Pancreas (tissue), 10 donors: ENCODE results near the gene TUBGCP3. TPM values are rescaled to one million over a fixed set of nuclear protein-coding genes. Genes with fewer than 3 reads are reported as not detected.

ENCODE experiments used
- ATAC-seq, 4 donors: fragments of 200-7000 bp; cut with Tn5 transposase; one replicate each; pipeline versions ENCODE4 v1.8.0 to v1.9.1; 2020; ENCODE audit warnings: mild to moderate bottlenecking in 4 of 4, moderate library complexity in 4 of 4
- DNase-seq, 6 donors: peaks; one replicate each; pipeline ENCODE4 v3.0.0-alpha.2; 2020
- FAIRE-seq: peaks from 2 replicates; lab custom pipeline; 2012; peaks lifted over from hg19 to GRCh38; lab: Jason Lieb, UNC
- H3K27ac ChIP-seq, 4 donors: fragments of 200-600 bp; sonication (generic); 1 replicate in 3 of 4; 2 replicates in 1 of 4; pipeline versions ENCODE4 v1.5.0 to v1.8.0; 2020
- H3K27me3 ChIP-seq, 4 donors: fragments of 200-600 bp; one replicate each; pipeline ENCODE4 v1.8.0; 2021
- H3K36me3 ChIP-seq, 3 donors: fragments of 200-600 bp; sonication (generic) in 1 of 3; one replicate each; pipeline versions ENCODE4 v1.5.0 to v1.8.0; 2020 to 2021
- H3K4me1 ChIP-seq, 3 donors: fragments of 200-600 bp; one replicate each; pipeline ENCODE4 v1.8.0; 2021
- H3K4me3 ChIP-seq, 4 donors: fragments of 200-600 bp; sonication (generic) in 2 of 4; one replicate each; pipeline versions ENCODE4 v1.5.0 to v1.8.0; 2020 to 2021
- H3K9me3 ChIP-seq, 4 donors: fragments of 200-600 bp; one replicate each; pipeline ENCODE4 v1.8.0; 2021
- WGBS, 2 donors: extraction: QIAGEN DNeasy Blood & Tissue Kit; methylation state at CpG; one replicate each; pipeline ENCODE4 v1.1.7; 2013; 5-methylcytosine and 5-hydroxymethylcytosine counted together
- intact Hi-C, 3 donors: fragments of 100-400 bp; cut with DNase I; formaldehyde crosslinking; loops; one replicate each; pipeline versions ENCODE4 v1.11.1 to v1.14.2; 2022
- polyA plus RNA-seq, 2 donors: library from polyadenylated mRNA; stranded (reverse); fragments of 200-250 nt; gene quantifications; one replicate each; pipeline ENCODE4 v1.2.3, GENCODE V29; 2013
- total RNA-seq, 6 donors: library from RNA; stranded (reverse); fragmentation: NEBNext Ultra II Directional in 4 of 6; extraction: Animal tissue kit (Norgen Biotek cat#: 25700) in 4 of 6; gene quantifications; one replicate each; pipeline versions ENCODE4 v1.2.1 to v1.2.4, GENCODE V29; 2021 to 2023
- TF ChIP-seq, protein P1 (sequence below), 4 donors: fragments of 200-600 bp; sonication (generic) in 3 of 4; IDR thresholded peaks; one replicate each; pipeline versions ENCODE4 v1.5.0 to v1.8.0; 2021; ENCODE audit warnings: antibody characterized with exemption in 4 of 4
- donor health status: healthy with polysubstance abuse.
- donor health status: DM: no; HTN: no; CAD: no; lungs with moderate emphysema.
- donor health status: DM: no; HTN: no; CAD: no.
- donor health status: control.
- donor health status: control.
- donor health status: Bipolar disorder and iron deficiency.
- donor health status: DM: yes; HTN: yes; CAD: no.
- donor health status: DM: no; HTN: no; CAD: no.
- donor health status: DM: no; HTN: no; CAD: no.
- donor health status: DM: yes; HTN: yes; CAD: no.

The TUBGCP3 gene
- total and polyA plus RNA-seq, 8 donors = 6.3 to 20.2 (median 12.6) TPM

DNA sequence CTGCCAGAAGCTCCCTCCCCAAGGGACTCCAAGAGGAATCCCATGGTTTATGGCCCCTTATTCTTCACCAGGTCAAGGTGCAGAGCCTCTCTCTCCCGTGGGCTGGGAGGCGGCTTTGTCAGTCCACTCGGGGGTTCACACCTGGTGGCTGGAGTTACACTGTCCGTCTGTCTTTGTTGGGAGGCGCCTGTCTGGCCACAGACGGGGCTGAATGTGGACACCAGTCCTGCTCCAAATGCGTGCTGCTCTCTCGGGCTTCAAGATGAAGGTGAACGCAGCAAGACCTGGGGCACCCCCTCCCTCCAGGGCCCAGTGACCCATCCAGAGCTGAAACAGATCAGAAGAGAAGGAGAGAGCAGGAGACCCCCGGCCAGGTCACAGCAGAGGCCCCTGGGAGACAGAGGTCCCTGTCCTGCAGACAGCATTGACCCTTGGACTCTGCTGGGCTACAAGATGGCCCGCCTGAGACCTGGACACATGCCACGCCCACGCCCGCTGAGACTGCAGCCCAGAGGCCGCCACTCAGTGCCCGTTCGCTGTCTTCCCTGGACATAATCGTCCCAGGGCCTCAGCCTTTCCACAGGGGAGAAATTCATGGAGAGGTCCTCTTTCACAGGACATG, 29.9 kb upstream of the TUBGCP3 start:
- Histone ChIP-seq H3K4me3 (no peak overlapping the region), H3K36me3 (no peaks in the 10 kb centered on the region), H3K27me3 (no peaks in the 10 kb centered on the region), H3K27ac (no peak overlapping the region), H3K9me3 (no peaks in the 10 kb centered on the region), H3K4me1 (no peaks in the 10 kb centered on the region)
- intact Hi-C loops = loop anchor here in 1 of 3 donors (10.0 kb wide), 1 partner anchor 1143 kb away; no protein-coding TSS in a partner anchor
- DNase-seq (no peak), ATAC-seq (no peak), FAIRE-seq (no peak)
- 70 to 75% methylated on average over 17 to 18 of the region's 18 CpGs for WGBS, 2 donors
- TF ChIP-seq, protein P1, sequence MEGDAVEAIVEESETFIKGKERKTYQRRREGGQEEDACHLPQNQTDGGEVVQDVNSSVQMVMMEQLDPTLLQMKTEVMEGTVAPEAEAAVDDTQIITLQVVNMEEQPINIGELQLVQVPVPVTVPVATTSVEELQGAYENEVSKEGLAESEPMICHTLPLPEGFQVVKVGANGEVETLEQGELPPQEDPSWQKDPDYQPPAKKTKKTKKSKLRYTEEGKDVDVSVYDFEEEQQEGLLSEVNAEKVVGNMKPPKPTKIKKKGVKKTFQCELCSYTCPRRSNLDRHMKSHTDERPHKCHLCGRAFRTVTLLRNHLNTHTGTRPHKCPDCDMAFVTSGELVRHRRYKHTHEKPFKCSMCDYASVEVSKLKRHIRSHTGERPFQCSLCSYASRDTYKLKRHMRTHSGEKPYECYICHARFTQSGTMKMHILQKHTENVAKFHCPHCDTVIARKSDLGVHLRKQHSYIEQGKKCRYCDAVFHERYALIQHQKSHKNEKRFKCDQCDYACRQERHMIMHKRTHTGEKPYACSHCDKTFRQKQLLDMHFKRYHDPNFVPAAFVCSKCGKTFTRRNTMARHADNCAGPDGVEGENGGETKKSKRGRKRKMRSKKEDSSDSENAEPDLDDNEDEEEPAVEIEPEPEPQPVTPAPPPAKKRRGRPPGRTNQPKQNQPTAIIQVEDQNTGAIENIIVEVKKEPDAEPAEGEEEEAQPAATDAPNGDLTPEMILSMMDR (IDR thresholded peaks at IDR 0.05) = no peak

DNA sequence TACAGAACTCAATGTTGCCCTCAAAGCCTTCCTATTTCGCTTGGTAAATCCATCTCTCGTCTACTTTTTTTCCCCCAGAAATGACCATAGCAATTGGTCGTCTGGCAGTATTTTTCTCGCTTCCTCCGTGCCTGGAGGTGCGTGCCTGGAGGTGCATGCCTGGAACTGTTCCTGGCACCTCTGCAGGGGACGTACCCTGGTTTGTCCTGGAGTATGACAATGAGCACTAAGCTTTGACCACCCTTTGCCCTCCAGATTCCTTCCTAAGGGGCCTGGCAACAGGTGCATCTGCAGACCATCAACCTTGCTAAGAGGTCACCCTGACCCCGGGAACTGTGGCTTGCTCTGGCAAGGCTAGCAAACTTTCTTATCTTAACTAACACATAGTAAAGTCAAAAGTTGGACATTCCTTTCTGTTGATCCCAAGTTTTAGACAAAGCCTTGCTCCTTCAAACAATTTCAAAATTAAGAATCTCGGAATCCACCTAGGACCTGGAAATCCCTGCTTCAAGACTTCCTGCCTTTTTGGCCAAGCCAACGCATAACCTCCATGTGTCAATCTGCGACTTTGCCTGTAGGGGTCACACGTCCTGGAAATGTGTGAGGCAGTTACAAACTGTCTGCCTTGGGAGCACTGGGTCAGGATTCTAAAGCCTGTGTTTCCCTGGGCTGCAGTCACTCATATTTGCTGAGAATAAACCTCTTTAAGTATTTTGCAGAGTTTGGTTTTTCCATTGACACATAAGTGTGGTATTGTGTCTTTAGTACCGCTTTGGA, 28.8 kb upstream of the TUBGCP3 start:
- H3K36me3 ChIP-seq = no peaks in the 10 kb centered on the region
- H3K27me3 ChIP-seq = no peaks in the 10 kb centered on the region
- no peaks in the 10 kb centered on the region for H3K9me3 ChIP-seq
- H3K4me3 ChIP-seq = no peak overlapping the region
- H3K27ac ChIP-seq = no peak overlapping the region
- ATAC-seq (peak; percentile 75 to 94 (median 85)), FAIRE-seq (no peak), DNase-seq (peak in 1 of 6 donors; percentile 44)
- WGBS, 2 donors = 43 to 54% methylated on average over 13 of the region's 13 CpGs
- no peaks in the 10 kb centered on the region for H3K4me1 ChIP-seq
- intact Hi-C loops = loop anchor here in 1 of 3 donors (10.0 kb wide), 1 partner anchor 1142 kb away; no protein-coding TSS in a partner anchor
- TF ChIP-seq, protein P1 (IDR thresholded peaks at IDR 0.05) = peak; percentile 27 to 54 (median 44)

DNA sequence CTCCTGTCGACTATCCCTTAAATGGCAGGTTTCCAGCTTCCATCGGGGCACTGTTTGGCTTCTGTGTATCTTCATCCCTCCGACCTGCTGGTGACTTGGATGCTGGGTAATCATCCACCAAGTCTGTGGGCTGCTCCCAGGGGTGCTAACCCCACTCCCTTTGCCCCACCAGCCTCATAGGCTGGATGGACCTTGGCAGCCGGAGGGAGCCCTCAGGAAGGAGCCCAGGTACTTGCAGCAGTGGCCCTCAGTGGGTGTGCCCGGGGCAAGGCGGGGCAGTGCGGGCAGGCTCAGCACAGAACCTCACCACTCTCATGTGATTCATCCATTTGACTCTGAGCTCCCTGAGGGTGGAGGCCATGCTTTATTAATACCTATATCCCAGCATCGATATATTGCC, 27.4 kb upstream of the TUBGCP3 start:
- Histone ChIP-seq H3K27me3 (no peaks in the 10 kb centered on the region), H3K36me3 (no peaks in the 10 kb centered on the region), H3K4me3 (no peak overlapping the region), H3K9me3 (no peaks in the 10 kb centered on the region), H3K27ac (no peak overlapping the region), H3K4me1 (no peaks in the 10 kb centered on the region)
- FAIRE-seq (no peak), ATAC-seq (peak in 1 of 4 donors; percentile 14), DNase-seq (no peak)
- WGBS, 2 donors = 66 to 76% methylated on average over 8 of the region's 8 CpGs
- intact Hi-C loops = loop anchor here in 1 of 3 donors (10.0 kb wide), 1 partner anchor 1141 kb away; no protein-coding TSS in a partner anchor
- TF ChIP-seq, protein P1 (IDR thresholded peaks at IDR 0.05) = no peak

DNA sequence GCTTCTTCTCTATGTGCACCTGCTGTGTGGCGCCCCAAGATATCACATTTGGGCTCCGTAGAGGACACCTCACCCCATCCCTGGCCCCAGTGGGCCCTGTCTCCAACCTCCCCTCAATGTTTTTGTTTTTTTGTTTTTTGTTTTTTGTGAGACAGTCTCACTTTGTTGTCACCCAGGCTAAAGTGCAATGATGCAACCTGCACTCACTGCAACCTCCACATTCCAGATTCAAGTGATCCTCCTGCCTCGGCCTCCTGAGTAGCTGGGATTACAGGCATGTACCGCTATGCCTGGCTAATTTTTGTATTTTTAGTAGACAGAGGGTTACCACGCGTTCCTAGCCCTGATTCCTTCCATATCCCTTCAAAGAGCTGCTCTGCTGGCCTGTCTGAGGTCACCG, 26.9 kb upstream of the TUBGCP3 start:
- ATAC-seq (no peak), FAIRE-seq (no peak), DNase-seq (no peak)
- H3K4me3 ChIP-seq = no peak overlapping the region
- TF ChIP-seq, protein P1 (IDR thresholded peaks at IDR 0.05) = no peak
- no peaks in the 10 kb centered on the region for H3K4me1 ChIP-seq
- intact Hi-C loops = loop anchor here in 1 of 3 donors (10.0 kb wide), 1 partner anchor 1140 kb away; no protein-coding TSS in a partner anchor
- H3K36me3 ChIP-seq = no peaks in the 10 kb centered on the region
- no peaks in the 10 kb centered on the region for H3K9me3 ChIP-seq
- no peak overlapping the region for H3K27ac ChIP-seq
- WGBS, 2 donors = 72 to 79% methylated on average over 7 of the region's 7 CpGs
- no peaks in the 10 kb centered on the region for H3K27me3 ChIP-seq
